GM21786 (cell line): ENCODE measurements around the gene KCNH3.
"Not testable (repeated sequence)": the region's sequence is repeated elsewhere in the genome, so short reads cannot be mapped to it uniquely, and the experiment has no call there.

ENCODE experiments used
- ATAC-seq: cut with Tn5 transposase; IDR thresholded peaks from one replicate; pipeline ENCODE4 v1.9.1; 2021; ENCODE audit not compliant: unreplicated experiment

The KCNH3 gene

GRCh38 chr12:49524660-49525324, 14.0 kb upstream of the KCNH3 start:
- no peak for ATAC-seq

DNA sequence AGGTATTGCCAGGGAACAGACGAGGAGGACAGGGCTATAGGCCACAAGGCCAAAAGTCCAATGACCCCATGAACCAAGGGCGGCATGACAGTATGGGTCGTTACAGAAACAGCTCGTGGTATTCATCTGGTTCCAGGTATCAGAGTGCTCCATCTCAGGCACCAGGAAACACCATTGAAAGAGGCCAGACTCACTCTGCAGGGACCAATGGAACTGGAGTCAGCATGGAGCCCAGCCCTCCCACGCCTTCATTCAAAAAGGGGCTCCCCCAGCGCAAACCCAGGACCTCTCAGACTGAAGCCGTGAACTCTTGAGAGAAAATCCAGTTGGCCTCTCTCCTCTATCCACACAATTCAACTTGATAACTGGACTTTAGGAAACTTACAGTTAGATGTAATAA, 12.9 kb upstream of the KCNH3 start:
- ATAC-seq = no peak

GRCh38 chr12:49527361-49528130, 11.3 kb upstream of the KCNH3 start:
- ATAC-seq = no peak

GRCh38 chr12:49529414-49529813, 9.4 kb upstream of the KCNH3 start:
- ATAC-seq = no peak

DNA sequence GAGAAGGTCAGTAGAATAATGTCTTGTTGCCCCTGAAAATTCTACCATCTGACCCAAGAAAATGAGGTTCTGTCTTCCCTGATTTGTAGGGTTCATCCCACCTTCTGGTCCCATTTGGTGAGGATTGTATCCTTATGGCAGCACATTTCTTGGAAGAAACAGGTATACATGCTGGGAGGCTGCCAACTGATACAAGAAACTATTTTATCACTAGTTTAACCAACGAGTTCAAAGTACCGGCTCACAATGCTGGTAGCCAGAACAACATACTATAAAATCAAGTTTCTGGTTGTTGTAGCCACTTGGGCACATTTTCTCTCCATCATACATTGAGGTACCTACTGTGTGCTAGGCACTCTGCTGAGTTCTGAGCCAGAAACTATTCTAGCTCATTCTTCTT, 7.1 kb upstream of the KCNH3 start:
- no peak for ATAC-seq

- no peak for ATAC-seq
Measured at GRCh38 chr12:49533331-49533730, 5.5 kb upstream of the KCNH3 start.

DNA sequence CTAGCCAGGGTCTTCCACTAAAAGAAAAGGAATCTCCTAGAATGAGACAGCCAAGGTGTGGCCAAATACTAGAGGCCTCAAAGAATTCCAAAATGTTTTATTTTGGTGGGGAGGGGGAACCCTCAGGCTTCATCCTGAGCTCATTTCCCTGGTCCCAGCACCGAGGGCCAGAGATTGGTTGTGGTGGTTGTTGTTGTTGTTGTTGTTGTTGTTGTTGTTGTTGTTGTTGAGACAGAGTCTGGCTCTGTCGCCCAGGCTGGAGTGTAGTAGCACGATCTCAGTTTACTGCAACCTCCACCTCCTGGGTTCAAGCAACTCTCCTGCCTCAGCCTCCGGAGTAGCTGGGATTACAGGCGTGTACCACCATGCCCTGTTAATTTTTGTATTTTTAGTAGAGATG, 4.7 kb upstream of the KCNH3 start:
- not testable (repeated sequence) for ATAC-seq

DNA sequence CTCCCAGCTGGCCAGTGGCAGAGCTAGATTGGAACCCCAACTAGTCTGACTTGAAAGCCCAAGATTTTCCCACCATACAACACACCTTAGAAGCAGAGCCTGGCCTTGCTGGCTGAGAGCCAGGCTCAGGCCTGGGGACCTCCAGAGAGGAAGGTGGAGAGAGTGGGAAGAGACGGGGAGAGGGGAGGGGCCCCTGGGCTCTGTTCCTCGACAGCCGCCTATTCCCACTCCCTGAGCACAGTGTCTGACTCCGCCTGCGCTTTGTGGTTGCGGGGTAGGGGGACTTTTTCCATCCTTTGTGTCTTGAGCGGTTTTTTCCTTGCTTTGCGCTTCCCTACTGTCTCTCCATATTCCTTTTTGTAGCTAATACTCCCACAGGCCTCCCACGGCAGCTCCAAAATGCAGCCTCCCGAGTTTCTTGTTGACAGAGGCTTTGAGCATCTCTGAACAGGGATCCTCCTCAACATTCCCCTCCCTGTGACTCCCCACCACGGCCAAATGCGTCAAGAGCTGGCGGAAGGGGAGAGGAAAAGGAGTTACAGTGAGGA, 4.0 kb upstream of the KCNH3 start:
- ATAC-seq = no peak

DNA sequence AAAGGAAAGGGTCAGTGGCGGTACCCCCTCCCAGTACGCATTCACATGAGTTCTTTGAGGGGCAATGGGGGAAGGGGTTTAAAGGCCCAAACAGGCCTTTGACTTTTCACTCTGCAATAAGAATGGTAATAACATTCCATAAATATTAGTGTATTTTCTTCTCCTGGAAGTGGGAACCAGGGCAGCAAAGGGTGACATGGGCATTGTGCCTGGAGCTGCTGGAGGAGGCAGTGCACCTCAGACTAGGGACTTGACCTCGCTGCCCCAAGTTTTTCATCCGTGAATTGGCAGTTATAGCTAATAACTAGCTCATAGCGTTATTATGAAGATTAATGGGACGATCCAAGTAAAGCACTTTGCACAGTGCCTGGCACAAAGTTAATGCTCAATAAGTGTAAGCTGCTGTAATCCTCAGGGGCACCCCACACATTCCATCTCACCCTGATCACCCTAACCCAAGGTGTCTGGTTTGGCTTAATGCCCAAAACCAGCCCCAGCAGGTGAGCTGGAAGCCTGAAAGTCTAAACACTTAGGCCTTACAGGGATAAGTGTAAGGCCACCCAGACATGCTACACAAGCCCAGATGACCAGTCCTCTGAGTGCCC, 2.8 kb upstream of the KCNH3 start:
- no peak for ATAC-seq

DNA sequence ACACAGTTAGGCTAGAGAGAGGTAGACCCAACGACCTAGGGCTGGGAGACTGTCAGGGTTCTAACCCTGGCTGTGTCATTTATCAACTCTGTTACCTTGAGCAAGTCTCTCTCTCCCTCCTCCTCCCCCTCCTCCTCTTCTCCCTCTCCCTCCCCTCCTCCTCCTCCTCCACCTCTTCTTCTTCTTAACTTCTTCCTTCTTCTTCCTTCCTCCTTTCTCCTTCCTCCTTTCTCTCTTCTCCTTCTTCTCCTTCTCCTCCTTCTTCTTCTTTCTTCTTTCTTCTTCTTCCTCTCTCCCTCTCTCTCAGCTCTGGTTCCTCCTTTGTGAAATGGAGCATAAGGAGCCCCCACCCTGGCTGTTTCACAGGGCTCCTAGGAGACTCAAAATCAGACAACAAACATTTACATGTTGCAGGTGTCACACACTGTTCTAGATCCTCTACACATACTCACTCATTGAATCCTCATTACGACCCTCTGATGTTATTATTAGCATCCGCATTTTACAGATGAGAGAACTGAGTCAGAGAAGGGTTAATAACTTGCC, 2.2 kb upstream of the KCNH3 start:
- no peak for ATAC-seq

- no peak for ATAC-seq
Measured at GRCh38 chr12:49537231-49537751, 1.5 kb upstream of the KCNH3 start.

- ATAC-seq = no peak
Measured at GRCh38 chr12:49537752-49538509, 899 bp upstream of the KCNH3 start.

DNA sequence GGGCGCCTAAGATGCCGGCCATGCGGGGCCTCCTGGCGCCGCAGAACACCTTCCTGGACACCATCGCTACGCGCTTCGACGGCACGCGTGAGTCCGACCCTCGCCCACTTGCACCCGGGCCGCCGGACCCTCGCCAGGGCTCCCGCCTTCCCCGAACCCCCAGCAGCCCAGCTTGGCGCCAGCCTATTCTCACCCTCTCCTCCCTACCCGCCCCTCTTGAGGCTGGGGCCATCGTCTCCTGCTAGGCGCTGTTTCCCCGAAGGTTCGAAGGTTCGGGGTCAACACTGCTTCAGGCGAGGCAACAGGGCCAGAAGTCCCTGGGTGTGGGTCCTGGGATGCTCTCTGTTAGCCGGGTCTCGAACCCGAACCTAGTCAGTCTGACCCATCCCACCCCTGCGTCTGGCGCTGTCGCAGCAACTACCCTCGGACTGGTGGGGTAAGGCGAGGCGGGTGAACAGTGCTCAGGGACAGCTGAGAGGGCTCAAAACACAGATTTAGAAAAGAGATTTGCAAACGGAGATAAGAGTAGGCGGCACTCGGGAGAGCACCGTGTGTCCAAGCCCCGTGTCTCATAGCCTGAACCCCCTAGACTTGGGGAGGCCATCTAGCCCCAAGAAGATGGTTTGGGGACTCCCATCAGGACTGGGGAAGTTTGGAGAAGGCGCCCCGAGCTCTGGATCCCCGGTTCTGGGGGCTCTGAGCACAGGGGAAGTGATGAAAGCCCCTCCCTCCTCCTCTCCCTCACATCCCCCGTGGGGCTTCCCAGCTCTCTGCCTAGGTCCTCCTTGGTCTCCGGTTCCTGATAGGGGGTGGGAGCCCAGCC, 787 bp downstream of the KCNH3 start:
- no peak for ATAC-seq

- no peak for ATAC-seq
Measured at GRCh38 chr12:49540229-49541139, 1.7 kb downstream of the KCNH3 start.

DNA sequence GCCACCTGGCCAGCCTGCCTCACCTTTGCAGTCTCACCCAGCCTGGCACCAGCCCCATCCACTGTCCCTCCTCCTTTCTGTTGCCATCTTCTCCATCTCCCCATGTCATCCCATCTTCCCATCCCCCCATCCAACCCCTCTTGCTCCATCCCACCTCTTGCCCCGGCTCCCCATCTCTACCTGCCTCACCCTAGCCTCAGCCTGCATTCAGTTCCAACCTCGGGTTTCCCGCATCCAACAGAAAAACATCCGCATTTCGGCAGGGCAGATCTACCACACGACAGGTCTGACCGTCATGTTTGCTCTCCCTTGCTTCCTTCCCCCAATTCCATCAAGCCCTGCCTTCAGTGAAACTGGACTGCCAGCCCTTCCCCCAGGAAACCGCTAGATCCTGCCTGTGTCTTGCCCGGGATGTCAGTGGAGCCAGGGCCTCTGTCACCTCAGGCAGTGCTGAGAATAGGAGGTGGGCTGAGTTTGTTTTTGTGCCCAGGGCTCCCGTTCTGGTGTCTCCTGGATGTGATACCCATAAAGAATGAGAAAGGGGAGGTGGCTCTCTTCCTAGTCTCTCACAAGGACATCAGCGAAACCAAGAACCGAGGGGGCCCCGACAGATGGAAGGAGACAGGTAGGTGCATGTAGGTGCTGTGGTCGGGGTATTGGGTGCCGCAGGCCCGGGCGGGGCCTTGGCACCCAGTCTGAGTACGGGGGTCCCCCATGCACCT, 2.5 kb downstream of the KCNH3 start:
- no peak for ATAC-seq

GRCh38 chr12:49541911-49542505, 3.2 kb downstream of the KCNH3 start:
- no peak for ATAC-seq

DNA sequence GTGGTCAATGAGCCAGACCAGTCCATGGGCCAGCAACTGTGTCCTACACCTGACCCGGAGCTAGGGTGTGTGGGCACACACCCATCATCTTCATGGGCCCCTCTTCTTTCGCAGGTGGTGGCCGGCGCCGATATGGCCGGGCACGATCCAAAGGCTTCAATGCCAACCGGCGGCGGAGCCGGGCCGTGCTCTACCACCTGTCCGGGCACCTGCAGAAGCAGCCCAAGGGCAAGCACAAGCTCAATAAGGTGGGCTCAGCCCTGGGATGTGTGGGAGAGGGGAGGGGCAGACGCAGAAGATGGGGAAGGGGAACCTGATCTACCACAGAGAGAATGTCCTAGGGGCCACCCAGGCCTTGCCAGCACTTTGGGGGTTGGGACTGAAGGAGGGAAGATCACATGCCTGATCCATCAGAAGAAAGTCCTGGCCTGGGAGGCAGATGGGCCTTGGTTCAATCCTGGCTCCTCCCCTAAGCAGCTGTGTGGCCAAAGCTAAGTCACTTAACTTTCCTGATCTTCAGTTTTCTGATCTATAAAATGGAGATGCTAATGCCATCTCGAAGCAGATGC, 3.8 kb downstream of the KCNH3 start:
- no peak for ATAC-seq
